A549 (cell line): ENCODE measurements around the gene SAXO2.

ENCODE experiments used
- CHD2 ChIP-seq: fragments of 150-350 bp; IDR thresholded peaks from 2 replicates; pipeline ENCODE4 v1.6.1; 2014; ENCODE audit warnings: low read length; ENCODE audit not compliant: partially characterized antibody
- MYC ChIP-seq: IDR thresholded peaks from 2 replicates; pipeline ENCODE4 v1.6.1; 2012; ENCODE audit warnings: mild to moderate bottlenecking, inconsistent platforms, low read length, improper control_type of control experiment, borderline replicate concordance
- POLR2A ChIP-seq: IDR thresholded peaks from 2 replicates; pipeline ENCODE4 v1.6.1; 2012; ENCODE audit warnings: mild to moderate bottlenecking, low read length

DNA sequence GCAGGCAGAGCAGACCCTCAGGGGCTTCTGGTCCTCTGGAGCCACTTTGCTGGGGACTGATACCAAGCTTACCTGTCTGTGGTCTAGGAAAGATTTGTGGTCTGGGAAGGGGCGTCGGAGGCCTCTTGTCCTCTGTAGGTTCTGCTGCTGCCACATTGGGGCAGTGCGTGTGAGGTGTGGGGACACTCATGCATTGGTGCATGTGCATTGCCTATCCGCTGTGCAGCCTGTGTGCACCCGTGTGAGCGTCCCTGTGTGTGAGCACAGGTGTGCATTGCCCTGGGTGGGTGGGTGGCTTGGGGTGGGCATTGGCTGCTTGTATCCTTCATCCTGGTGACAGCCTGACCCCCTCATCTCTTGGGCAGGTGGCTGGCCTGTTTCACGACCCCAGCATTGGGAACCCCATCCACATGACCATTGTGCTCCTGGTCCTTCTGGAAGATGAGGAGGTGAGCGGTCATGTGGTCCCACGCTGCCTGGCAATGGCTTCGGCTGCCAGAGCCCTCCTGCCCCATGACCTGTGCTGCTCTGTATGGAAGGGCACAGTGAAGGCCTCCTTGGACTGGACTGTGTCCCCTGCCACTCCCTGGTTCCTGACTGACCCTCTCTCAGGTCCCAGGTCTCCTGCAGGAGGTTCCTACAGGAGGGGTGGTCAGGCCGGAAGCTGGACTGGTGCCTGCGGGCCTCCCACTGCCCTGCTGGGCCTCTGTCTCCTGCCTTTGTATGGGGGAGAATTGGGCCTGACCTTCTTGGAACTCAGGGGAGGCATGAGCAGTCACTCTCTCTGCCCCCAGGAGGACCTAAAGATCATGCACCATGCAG is 41.5 kb downstream of the SAXO2 start:
- TF ChIP-seq POLR2A (no peak; the same call in 1 of the 2 replicates), CHD2 (no peak), MYC (no peak)
